ENCODE data around the gene SYT14.

- no peak for TF ChIP-seq CTCF (IDR thresholded peaks at IDR 0.05)
- no peak for TF ChIP-seq TEAD4 (CRISPR knock-in tag; IDR thresholded peaks at IDR 0.05)
These were observed 262.2 kb downstream of the SYT14 start for GRCh38 chr1:210200124-210200736.

Measured in WTC11 (cell line).